Neuron (in vitro differentiated cells): ENCODE measurements around the gene CTNNA2.

Experiments used
- H2AFZ ChIP-seq: one replicate; pipeline ENCODE4 v1.6.1; 2013; ENCODE audit warnings: low read depth, mild to moderate bottlenecking, inconsistent platforms, low read length, moderate library complexity
- H3K27me3 ChIP-seq: one replicate; pipeline ENCODE4 v1.6.1; 2013; ENCODE audit warnings: low read length; ENCODE audit not compliant: insufficient read depth
- H3K36me3 ChIP-seq: one replicate; pipeline ENCODE4 v1.6.1; 2013; ENCODE audit warnings: low read length; ENCODE audit not compliant: insufficient read depth
- H3K4me1 ChIP-seq: one replicate; pipeline ENCODE4 v1.6.1; 2013; ENCODE audit warnings: low read length; ENCODE audit not compliant: insufficient read depth
- H3K4me3 ChIP-seq: 2 replicates; pipeline ENCODE4 v1.5.1; 2013; ENCODE audit warnings: mild to moderate bottlenecking, low read length, moderate library complexity
- H3K9me3 ChIP-seq: one replicate; pipeline ENCODE4 v1.6.1; 2013; ENCODE audit warnings: low read length

CTNNA2 gene

GRCh38 chr2:80545420-80546210 is 1032.8 kb downstream of the CTNNA2 start:
- no peaks in the 10 kb centered on the region for H3K36me3 ChIP-seq
- no peak overlapping the region for H2AFZ ChIP-seq
- no peaks in the 10 kb centered on the region for H3K9me3 ChIP-seq
- no peaks in the 10 kb centered on the region for H3K27me3 ChIP-seq
- no peaks in the 10 kb centered on the region for H3K4me1 ChIP-seq
- no peak overlapping the region for H3K4me3 ChIP-seq

DNA sequence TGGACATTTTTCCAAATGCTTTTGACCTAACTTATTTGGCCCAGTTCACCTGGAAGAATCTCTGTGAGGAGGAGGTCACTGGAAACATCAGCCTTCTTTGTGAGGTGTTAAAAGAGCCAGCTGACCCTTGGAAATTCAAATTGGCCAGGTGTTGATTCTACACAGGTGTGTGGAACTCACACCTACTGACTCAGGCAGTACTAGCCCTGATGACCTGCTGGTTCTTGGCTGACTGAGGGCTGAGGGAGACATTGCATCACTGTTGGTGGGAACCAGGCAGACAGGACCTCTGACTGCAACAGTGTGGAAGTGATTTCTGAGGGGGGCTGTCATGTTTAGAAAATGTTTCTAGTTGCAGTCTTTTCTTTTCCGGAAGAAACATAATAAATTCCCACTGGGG is 1033.9 kb downstream of the CTNNA2 start:
- Histone ChIP-seq H3K27me3 (no peaks in the 10 kb centered on the region), H3K4me3 (no peak overlapping the region), H2AFZ (no peak overlapping the region), H3K4me1 (no peaks in the 10 kb centered on the region), H3K36me3 (no peaks in the 10 kb centered on the region), H3K9me3 (no peaks in the 10 kb centered on the region)

DNA sequence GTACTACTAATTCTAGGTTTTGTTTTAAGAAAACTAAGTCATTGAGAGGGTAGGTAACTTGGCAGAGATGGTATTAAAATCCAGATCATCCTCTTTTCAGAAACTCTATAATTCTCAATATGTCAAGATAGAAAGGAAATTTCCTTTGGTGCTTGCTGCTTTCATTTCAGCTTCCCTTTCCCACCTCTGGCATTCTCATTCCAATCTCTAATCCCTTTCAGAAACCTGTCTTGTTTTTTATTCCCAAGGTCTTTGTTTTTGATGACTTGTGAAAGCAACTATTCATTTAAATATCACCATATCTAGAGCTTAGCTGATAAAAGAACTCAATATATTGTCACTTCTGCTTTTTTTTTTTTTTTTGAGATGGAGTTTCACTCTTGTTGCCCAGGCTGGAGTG is 1034.5 kb downstream of the CTNNA2 start:
- H3K27me3 ChIP-seq, result no peaks in the 10 kb centered on the region

GRCh38 chr2:80548469-80548868 is 1035.6 kb downstream of the CTNNA2 start:
- no peaks in the 10 kb centered on the region for H3K27me3 ChIP-seq

More for the DNA sequence above, 1034.5 kb downstream of the CTNNA2 start:
- no peaks in the 10 kb centered on the region for H3K36me3 ChIP-seq
- H3K4me1 ChIP-seq, result no peaks in the 10 kb centered on the region
- no peaks in the 10 kb centered on the region for H3K9me3 ChIP-seq
- no peak overlapping the region for H2AFZ ChIP-seq
- no peak overlapping the region for H3K4me3 ChIP-seq

DNA sequence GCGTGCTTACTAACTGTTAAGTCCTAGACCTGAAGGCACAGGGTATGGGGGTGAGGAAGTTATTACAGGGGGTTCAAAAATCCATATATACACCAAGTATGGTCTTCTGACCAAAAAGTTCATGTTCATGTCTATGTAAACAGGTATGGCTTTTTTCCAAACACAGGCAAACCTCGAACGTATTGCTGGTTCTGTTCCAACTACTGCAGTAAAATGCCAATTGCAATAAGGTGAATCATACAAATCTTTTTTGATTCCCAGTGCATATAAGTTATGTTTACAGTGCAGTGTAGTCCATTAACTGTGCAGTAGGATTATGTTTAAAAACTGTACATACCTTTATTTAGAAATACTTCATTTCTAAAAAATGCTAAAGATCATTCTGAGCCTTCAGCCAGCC is 1037.0 kb downstream of the CTNNA2 start:
- Histone ChIP-seq H3K27me3 (no peaks in the 10 kb centered on the region), H3K9me3 (no peaks in the 10 kb centered on the region), H2AFZ (no peak overlapping the region), H3K4me3 (no peak overlapping the region), H3K36me3 (no peaks in the 10 kb centered on the region), H3K4me1 (no peaks in the 10 kb centered on the region)

More at GRCh38 chr2:80548469-80548868, 1035.6 kb downstream of the CTNNA2 start:
- Histone ChIP-seq H3K36me3 (no peaks in the 10 kb centered on the region), H3K9me3 (no peaks in the 10 kb centered on the region), H3K4me3 (no peak overlapping the region), H3K4me1 (no peaks in the 10 kb centered on the region), H2AFZ (no peak overlapping the region)

- Histone ChIP-seq H3K4me3 (no peak overlapping the region), H3K4me1 (no peaks in the 10 kb centered on the region), H3K27me3 (no peaks in the 10 kb centered on the region)
Measured at GRCh38 chr2:80560326-80560725, 1047.5 kb downstream of the CTNNA2 start.

GRCh38 chr2:80568011-80568410 is 1055.2 kb downstream of the CTNNA2 start:
- H3K4me3 ChIP-seq, result no peak overlapping the region
- H3K27me3 ChIP-seq, result no peaks in the 10 kb centered on the region
- no peaks in the 10 kb centered on the region for H3K4me1 ChIP-seq
- no peaks in the 10 kb centered on the region for H3K9me3 ChIP-seq
- no peaks in the 10 kb centered on the region for H3K36me3 ChIP-seq
- no peak overlapping the region for H2AFZ ChIP-seq

More at GRCh38 chr2:80560326-80560725, 1047.5 kb downstream of the CTNNA2 start:
- H2AFZ ChIP-seq, result no peak overlapping the region
- no peaks in the 10 kb centered on the region for H3K9me3 ChIP-seq
- H3K36me3 ChIP-seq, result no peaks in the 10 kb centered on the region

GRCh38 chr2:80573167-80573566 is 1060.3 kb downstream of the CTNNA2 start:
- Histone ChIP-seq H3K27me3 (no peaks in the 10 kb centered on the region), H3K4me1 (no peaks in the 10 kb centered on the region), H3K36me3 (no peaks in the 10 kb centered on the region), H3K4me3 (no peak overlapping the region), H2AFZ (no peak overlapping the region), H3K9me3 (no peaks in the 10 kb centered on the region)

GRCh38 chr2:80573950-80574349 is 1061.1 kb downstream of the CTNNA2 start:
- Histone ChIP-seq H3K36me3 (no peaks in the 10 kb centered on the region), H2AFZ (no peak overlapping the region), H3K9me3 (no peaks in the 10 kb centered on the region), H3K27me3 (no peaks in the 10 kb centered on the region), H3K4me1 (no peaks in the 10 kb centered on the region), H3K4me3 (no peak overlapping the region)

DNA sequence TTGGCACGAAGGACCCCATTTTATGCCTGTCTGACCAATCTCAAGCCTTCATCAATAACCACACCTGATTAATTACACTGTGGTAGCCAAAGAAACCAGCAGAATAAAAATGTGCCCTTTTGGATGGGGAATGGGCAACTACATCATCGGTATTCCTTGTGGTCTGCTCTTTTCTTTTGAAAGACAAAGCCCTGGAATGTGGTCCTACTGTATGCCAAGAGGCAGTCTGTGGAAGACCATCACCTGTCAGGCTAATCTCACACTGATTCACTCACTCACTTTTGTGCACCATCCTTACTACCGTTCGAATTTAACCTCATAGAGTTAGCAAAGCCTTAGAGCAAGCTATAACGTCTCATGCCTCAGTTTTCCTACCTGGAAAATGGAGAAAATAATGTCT is 1066.9 kb downstream of the CTNNA2 start:
- Histone ChIP-seq H3K9me3 (no peaks in the 10 kb centered on the region), H3K36me3 (no peaks in the 10 kb centered on the region), H3K4me1 (no peaks in the 10 kb centered on the region), H3K27me3 (no peaks in the 10 kb centered on the region), H3K4me3 (no peak overlapping the region), H2AFZ (no peak overlapping the region)

DNA sequence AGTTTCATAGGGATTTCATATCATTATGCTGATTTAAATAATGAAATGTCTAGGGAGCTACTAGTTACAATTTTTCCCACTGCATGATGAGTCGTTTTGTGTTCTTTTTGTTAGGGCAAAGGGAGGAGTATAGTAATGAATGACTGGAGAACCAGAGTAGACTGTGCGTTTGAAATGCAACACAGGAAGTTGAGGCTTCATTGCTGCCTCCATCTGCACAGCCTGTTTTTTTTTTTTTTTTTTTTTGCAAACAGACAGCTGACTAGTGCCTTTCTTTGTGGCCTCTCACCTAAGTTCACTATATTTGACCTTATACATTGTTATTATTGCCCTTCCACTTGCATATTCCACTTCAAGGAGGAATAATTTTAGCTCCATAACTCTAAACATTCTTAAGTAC is 1078.4 kb downstream of the CTNNA2 start:
- no peaks in the 10 kb centered on the region for H3K27me3 ChIP-seq
- H3K36me3 ChIP-seq, result no peaks in the 10 kb centered on the region
- no peak overlapping the region for H2AFZ ChIP-seq
- H3K4me3 ChIP-seq, result no peak overlapping the region
- H3K9me3 ChIP-seq, result no peaks in the 10 kb centered on the region
- H3K4me1 ChIP-seq, result no peaks in the 10 kb centered on the region

DNA sequence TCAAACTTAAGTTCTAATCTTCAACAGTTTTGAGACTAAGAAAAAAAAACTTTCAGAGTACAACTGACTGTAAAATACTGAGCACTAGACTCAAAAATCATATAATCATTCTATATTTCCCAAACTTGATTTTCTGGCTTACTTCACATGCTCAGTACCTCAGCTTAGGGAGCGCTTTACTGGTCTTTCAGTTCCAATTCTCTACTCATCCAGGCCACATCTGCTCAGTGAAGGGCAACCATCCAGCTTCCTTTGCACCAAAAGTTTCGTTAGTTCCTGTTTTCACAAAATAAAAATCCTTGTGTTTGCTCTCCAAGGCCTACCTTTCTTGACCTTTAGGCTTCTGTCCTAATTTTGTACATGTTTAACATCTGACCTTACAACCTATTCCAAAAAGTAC is 1079.3 kb downstream of the CTNNA2 start:
- Histone ChIP-seq H2AFZ (no peak overlapping the region), H3K4me1 (no peaks in the 10 kb centered on the region), H3K36me3 (no peaks in the 10 kb centered on the region), H3K4me3 (no peak overlapping the region), H3K9me3 (no peaks in the 10 kb centered on the region), H3K27me3 (no peaks in the 10 kb centered on the region)

GRCh38 chr2:80610108-80610507 is 1097.3 kb downstream of the CTNNA2 start:
- Histone ChIP-seq H3K9me3 (no peaks in the 10 kb centered on the region), H3K36me3 (no peaks in the 10 kb centered on the region), H3K27me3 (no peaks in the 10 kb centered on the region), H3K4me1 (no peaks in the 10 kb centered on the region), H2AFZ (no peak overlapping the region), H3K4me3 (no peak overlapping the region)

- H3K9me3 ChIP-seq, result no peaks in the 10 kb centered on the region
- no peak overlapping the region for H3K4me3 ChIP-seq
- H3K4me1 ChIP-seq, result no peaks in the 10 kb centered on the region
- H3K27me3 ChIP-seq, result no peaks in the 10 kb centered on the region
- H2AFZ ChIP-seq, result no peak overlapping the region
- H3K36me3 ChIP-seq, result no peaks in the 10 kb centered on the region
Measured at GRCh38 chr2:80621656-80622055, 1108.8 kb downstream of the CTNNA2 start.
